CD14-positive monocyte (primary cell): ENCODE data around the gene CAMK1D. TPM values are rescaled to one million over a fixed set of nuclear protein-coding genes. Genes with fewer than 3 reads are reported as not detected.

ENCODE experiments used
- DNase-seq, 3 donors: peaks; one replicate each; pipeline ENCODE4 v3.0.0-alpha.2; 2011 to 2022
- H2AFZ ChIP-seq: 2 replicates; pipeline ENCODE4 v1.6.0; 2012; ENCODE audit warnings: mild to moderate bottlenecking, low read depth, low read length, inconsistent platforms; ENCODE audit not compliant: insufficient read depth, poor library complexity, severe bottlenecking
- H3K27ac ChIP-seq, 2 donors: 1 replicate in 1 of 2; 2 replicates in 1 of 2; pipeline ENCODE4 v1.5.1; 2012 to 2013; ENCODE audit warnings: low read length in 2 of 2, control low read depth in 1 of 2, inconsistent platforms in 1 of 2, low read depth in 1 of 2, mild to moderate bottlenecking in 1 of 2
- H3K27me3 ChIP-seq, 2 donors: one replicate each; pipeline versions ENCODE4 v1.6.0 to v1.6.1; 2011 to 2013; ENCODE audit warnings: low read length in 2 of 2; ENCODE audit not compliant: control insufficient read depth in 2 of 2, insufficient read depth in 2 of 2
- H3K36me3 ChIP-seq, 2 donors: replicated peaks in 1 of 2; 1 replicate in 1 of 2; 2 replicates in 1 of 2; pipeline versions ENCODE4 v1.5.1 to v1.6.1; 2012 to 2013; ENCODE audit warnings: low read length in 2 of 2, control low read depth in 1 of 2, inconsistent platforms in 1 of 2, mild to moderate bottlenecking in 1 of 2; ENCODE audit not compliant: insufficient read depth in 2 of 2, control insufficient read depth in 1 of 2
- H3K4me1 ChIP-seq, 2 donors: 1 replicate in 1 of 2; 2 replicates in 1 of 2; pipeline versions ENCODE4 v1.5.1 to v1.6.1; 2012 to 2013; ENCODE audit warnings: low read length in 2 of 2, control low read depth in 1 of 2, inconsistent platforms in 1 of 2, mild to moderate bottlenecking in 1 of 2, moderate library complexity in 1 of 2; ENCODE audit not compliant: insufficient read depth in 2 of 2, control insufficient read depth in 1 of 2
- H3K4me2 ChIP-seq: replicated peaks from 2 replicates; pipeline ENCODE3; 2012; ENCODE audit warnings: low read length, moderate library complexity, mild to moderate bottlenecking; ENCODE audit not compliant: poor library complexity, severe bottlenecking; ENCODE audit errors: extremely low read depth
- H3K4me3 ChIP-seq, 3 experiments: fragments of 200-600 bp in 1 of 3; sonication (generic) in 1 of 3; replicated peaks in 1 of 3; 1 replicate in 2 of 3; 2 replicates in 1 of 3; pipeline ENCODE4 v1.5.1; 2011 to 2013; ENCODE audit warnings: low read length in 3 of 3, mild to moderate bottlenecking in 3 of 3, control low read depth in 2 of 3, low read depth in 2 of 3, inconsistent platforms in 1 of 3, moderate library complexity in 1 of 3
- H3K79me2 ChIP-seq: 2 replicates; pipeline ENCODE4 v1.6.0; 2012; ENCODE audit warnings: mild to moderate bottlenecking, control low read depth, inconsistent platforms, low read length, moderate library complexity; ENCODE audit not compliant: insufficient read depth
- H3K9ac ChIP-seq: 2 replicates; pipeline ENCODE4 v1.6.0; 2017; ENCODE audit warnings: low read length, mild to moderate bottlenecking; ENCODE audit not compliant: insufficient read depth, poor library complexity, severe bottlenecking
- H3K9me3 ChIP-seq, 2 donors: replicated peaks in 1 of 2; 1 replicate in 1 of 2; 2 replicates in 1 of 2; pipeline versions ENCODE4 v1.5.1 to v1.6.1; 2012 to 2013; ENCODE audit warnings: low read length in 2 of 2, control low read depth in 1 of 2; ENCODE audit not compliant: control insufficient read depth in 1 of 2, insufficient read depth in 1 of 2
- H4K20me1 ChIP-seq: 2 replicates; pipeline ENCODE4 v1.6.0; 2012; ENCODE audit warnings: mild to moderate bottlenecking, low read length, control low read depth, moderate library complexity; ENCODE audit not compliant: insufficient read depth
- H3K27ac Mint-ChIP-seq, 7 donors: one replicate each; pipeline ENCODE4 v1.8.0; 2020; ENCODE audit warnings: mild to moderate bottlenecking in 7 of 7, mixed read lengths in 7 of 7, moderate library complexity in 6 of 7, inconsistent platforms in 2 of 7
- H3K27me3 Mint-ChIP-seq, 3 donors: one replicate each; pipeline ENCODE4 v1.8.0; 2021 to 2022; ENCODE audit warnings: low read depth in 3 of 3, mild to moderate bottlenecking in 3 of 3, mixed read lengths in 3 of 3, moderate library complexity in 3 of 3, inconsistent platforms in 1 of 3
- H3K36me3 Mint-ChIP-seq, 2 donors: one replicate each; pipeline ENCODE4 v1.8.0; 2020; ENCODE audit warnings: mixed read lengths in 2 of 2, inconsistent platforms in 1 of 2, mild to moderate bottlenecking in 1 of 2
- H3K4me1 Mint-ChIP-seq: one replicate; pipeline ENCODE4 v1.8.0; 2020; ENCODE audit warnings: mild to moderate bottlenecking, mixed read lengths
- H3K4me3 Mint-ChIP-seq, 2 donors: one replicate each; pipeline ENCODE4 v1.8.0; 2020; ENCODE audit warnings: mild to moderate bottlenecking in 2 of 2, mixed read lengths in 2 of 2, moderate library complexity in 1 of 2
- H3K9me3 Mint-ChIP-seq, 7 donors: one replicate each; pipeline ENCODE4 v1.8.0; 2020 to 2022; ENCODE audit warnings: mixed read lengths in 7 of 7, mild to moderate bottlenecking in 6 of 7, moderate library complexity in 6 of 7, inconsistent platforms in 2 of 7
- WGBS: methylation state at CpG from one replicate; pipeline ENCODE4 v1.1.5; 2013; ENCODE audit warnings: missing lambda C conversion rate; ENCODE audit not compliant: insufficient coverage; 5-methylcytosine and 5-hydroxymethylcytosine counted together
- intact Hi-C, 2 donors: fragments of 100-400 bp; cut with micrococcal nuclease; formaldehyde crosslinking; loops; one replicate each; pipeline versions ENCODE4 v1.15.0 to v1.15.1; 2023
- polyA plus RNA-seq, 3 donors: library from polyadenylated mRNA; depleted of rRNA in 1 of 3; unstranded in 2 of 3; stranded (reverse) in 1 of 3; fragments of 300-500 nt in 2 of 3; fragments of >200 nt in 1 of 3; fragmentation: Illumina TruSeq in 2 of 3; gene quantifications; 1 replicate in 2 of 3; 2 replicates in 1 of 3; pipeline ENCODE4 v1.2.3, GENCODE V29; 2012 to 2021
- TF ChIP-seq, protein P1 (sequence below): fragments of 200-600 bp; IDR thresholded peaks from one replicate; pipeline ENCODE4 v1.8.0; 2022; ENCODE audit warnings: antibody characterized with exemption, mild to moderate bottlenecking

CAMK1D gene
- polyA plus RNA-seq, 3 donors: 6.7 to 11.8 (median 7.1) TPM

GRCh38 chr10:12459762-12460161 is 110.4 kb downstream of the CAMK1D start:
- WGBS: 69% methylated on average over 5 of the region's 6 CpGs

DNA sequence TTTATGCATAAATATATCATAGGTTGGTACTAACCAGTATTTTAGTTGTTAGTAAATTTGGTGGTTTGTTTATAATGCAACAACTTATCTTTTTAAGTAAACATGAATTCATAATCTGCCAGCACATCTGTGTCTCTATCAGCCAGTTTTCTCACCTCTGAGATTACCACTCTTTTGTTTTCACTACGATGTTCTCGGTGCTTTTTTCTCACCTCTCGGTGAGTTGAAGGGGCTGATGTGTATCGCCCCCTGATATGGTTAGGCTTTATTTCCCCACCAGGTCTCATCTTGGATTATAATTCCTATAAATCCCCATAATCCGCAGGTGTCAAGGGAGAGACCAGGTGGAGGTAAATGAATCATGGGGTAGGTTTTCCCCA is 114.1 kb downstream of the CAMK1D start:
- no peaks in the 10 kb centered on the region for H3K36me3 Mint-ChIP-seq
- peaks cover 12% of the 10 kb centered on the region for H3K4me1 Mint-ChIP-seq
- H3K27ac ChIP-seq: no peak overlapping the region
- no peaks in the 10 kb centered on the region for H3K79me2 ChIP-seq
- H3K9me3 ChIP-seq: peaks cover 5 to 11% of the 10 kb centered on the region in 2 donors
- no peak overlapping the region for H3K4me3 Mint-ChIP-seq
- TF ChIP-seq, protein P1, sequence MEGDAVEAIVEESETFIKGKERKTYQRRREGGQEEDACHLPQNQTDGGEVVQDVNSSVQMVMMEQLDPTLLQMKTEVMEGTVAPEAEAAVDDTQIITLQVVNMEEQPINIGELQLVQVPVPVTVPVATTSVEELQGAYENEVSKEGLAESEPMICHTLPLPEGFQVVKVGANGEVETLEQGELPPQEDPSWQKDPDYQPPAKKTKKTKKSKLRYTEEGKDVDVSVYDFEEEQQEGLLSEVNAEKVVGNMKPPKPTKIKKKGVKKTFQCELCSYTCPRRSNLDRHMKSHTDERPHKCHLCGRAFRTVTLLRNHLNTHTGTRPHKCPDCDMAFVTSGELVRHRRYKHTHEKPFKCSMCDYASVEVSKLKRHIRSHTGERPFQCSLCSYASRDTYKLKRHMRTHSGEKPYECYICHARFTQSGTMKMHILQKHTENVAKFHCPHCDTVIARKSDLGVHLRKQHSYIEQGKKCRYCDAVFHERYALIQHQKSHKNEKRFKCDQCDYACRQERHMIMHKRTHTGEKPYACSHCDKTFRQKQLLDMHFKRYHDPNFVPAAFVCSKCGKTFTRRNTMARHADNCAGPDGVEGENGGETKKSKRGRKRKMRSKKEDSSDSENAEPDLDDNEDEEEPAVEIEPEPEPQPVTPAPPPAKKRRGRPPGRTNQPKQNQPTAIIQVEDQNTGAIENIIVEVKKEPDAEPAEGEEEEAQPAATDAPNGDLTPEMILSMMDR: no peak
- no peaks in the 10 kb centered on the region for H3K27me3 ChIP-seq
- H3K27ac Mint-ChIP-seq: peak overlapping the region in 1 of 7 donors; percentile 23
- H3K36me3 ChIP-seq: no peaks in the 10 kb centered on the region
- peaks cover 9 to 15% (median 10%) of the 10 kb centered on the region in 7 donors for H3K9me3 Mint-ChIP-seq
- DNase-seq: no peak
- H2AFZ ChIP-seq: no peak overlapping the region
- peaks cover 0 to 4% of the 10 kb centered on the region in 2 donors for H3K4me1 ChIP-seq
- H3K4me3 ChIP-seq: no peak overlapping the region
- H3K4me2 ChIP-seq: no peak overlapping the region
- peaks cover 0 to 19% (median 11%) of the 10 kb centered on the region in 3 donors for H3K27me3 Mint-ChIP-seq
- intact Hi-C loops: no loop called here
- H4K20me1 ChIP-seq: peaks cover 69% of the 10 kb centered on the region
- H3K9ac ChIP-seq: no peak overlapping the region
- WGBS: no CpG with 5 or more reads among the region's 5 CpGs

More at GRCh38 chr10:12459762-12460161, 110.4 kb downstream of the CAMK1D start:
- no peak overlapping the region for H3K4me3 ChIP-seq
- H3K27ac ChIP-seq: no peak overlapping the region
- H3K79me2 ChIP-seq: no peaks in the 10 kb centered on the region
- peaks cover 79% of the 10 kb centered on the region for H4K20me1 ChIP-seq
- Mint-ChIP-seq H3K27ac (peak overlapping the region in 1 of 7 donors; percentile 24), H3K4me3 (no peak overlapping the region), H3K9me3 (peaks cover 9 to 15% (median 10%) of the 10 kb centered on the region in 7 donors), H3K27me3 (peaks cover 3 to 21% (median 11%) of the 10 kb centered on the region in 3 donors), H3K36me3 (no peaks in the 10 kb centered on the region), H3K4me1 (peaks cover 17% of the 10 kb centered on the region)
- H3K4me1 ChIP-seq: peaks cover 0 to 4% of the 10 kb centered on the region in 2 donors
- TF ChIP-seq, protein P1: no peak
- H3K9ac ChIP-seq: no peak overlapping the region
- H3K9me3 ChIP-seq: peaks cover 5 to 11% of the 10 kb centered on the region in 2 donors
- intact Hi-C loops: no loop called here
- no peaks in the 10 kb centered on the region for H3K36me3 ChIP-seq
- no peak for DNase-seq
- H3K4me2 ChIP-seq: no peak overlapping the region
- no peak overlapping the region for H2AFZ ChIP-seq
- no peaks in the 10 kb centered on the region for H3K27me3 ChIP-seq
